SK-N-SH (cell line): ENCODE data around the gene BCL2L13. TPM values are rescaled to one million over a fixed set of nuclear protein-coding genes. Genes with fewer than 3 reads are reported as not detected.
"Not testable (repeated sequence)": the region's sequence is repeated elsewhere in the genome, so short reads cannot be mapped to it uniquely, and the experiment has no call there.

ENCODE experiments used
- CTCF ChIA-PET: fragments of 300-600, 350-600 bp; formaldehyde crosslinking; extraction: SDS; loops from one replicate; lab custom pipeline; 2021; lab: Yijun Ruan, JAX
- POLR2A ChIA-PET: fragments of 350-600 bp; sonication (Branson Sonifier 250); formaldehyde crosslinking; extraction: SDS; loops from one replicate; lab custom pipeline; 2020; ENCODE audit warnings: antibody characterized with exemption, inconsistent platforms; lab: Yijun Ruan, JAX
- DNase-seq: peaks from one replicate; pipeline ENCODE4 v3.0.0; 2012
- H2AFZ ChIP-seq: fragments of 200-600 bp; sonication (generic); 2 replicates; pipeline ENCODE4 v1.8.1; 2016; ENCODE audit warnings: antibody characterized with exemption, mild to moderate bottlenecking, low read depth
- H3F3A ChIP-seq: fragments of 200-600 bp; sonication (generic); replicated peaks from 2 replicates; pipeline ENCODE3; 2016; ENCODE audit warnings: antibody characterized with exemption, mild to moderate bottlenecking; ENCODE audit not compliant: insufficient read depth
- H3K27ac ChIP-seq, 2 experiments: fragments of 200-500 bp in 1 of 2; fragments of 200-600 bp in 1 of 2; sonication (Bioruptor generic) in 1 of 2; sonication (generic), shearing (Covaris generic) in 1 of 2; 2 replicates each; pipeline versions ENCODE4 v1.5.1 to v1.6.1; 2014 to 2016; ENCODE audit warnings: low read depth in 2 of 2, inconsistent platforms in 1 of 2, low read length in 1 of 2, mild to moderate bottlenecking in 1 of 2, mixed read lengths in 1 of 2
- H3K27me3 ChIP-seq: fragments of 200-600 bp; sonication (generic), shearing (Covaris generic); 2 replicates; pipeline ENCODE4 v1.6.1; 2016; ENCODE audit warnings: mixed run types; ENCODE audit not compliant: insufficient read depth
- H3K36me3 ChIP-seq, 2 experiments: fragments of 200-500 bp in 1 of 2; fragments of 200-600 bp in 1 of 2; sonication (Bioruptor generic) in 1 of 2; sonication (generic) in 1 of 2; replicated peaks in 1 of 2; 2 replicates each; pipeline versions ENCODE3 to v1.5.1; 2014 to 2016; ENCODE audit warnings: low read length in 1 of 2, mild to moderate bottlenecking in 1 of 2; ENCODE audit not compliant: insufficient read depth in 2 of 2, control insufficient read depth in 1 of 2
- H3K4me1 ChIP-seq, 2 experiments: fragments of 200-500 bp in 1 of 2; fragments of 200-600 bp in 1 of 2; sonication (Bioruptor generic) in 1 of 2; sonication (generic), shearing (Covaris generic) in 1 of 2; 2 replicates each; pipeline versions ENCODE4 v1.5.1 to v1.6.1; 2014 to 2016; ENCODE audit warnings: low read depth in 1 of 2, low read length in 1 of 2, mixed run types in 1 of 2; ENCODE audit not compliant: insufficient read depth in 2 of 2, control insufficient read depth in 1 of 2
- H3K4me2 ChIP-seq: fragments of 200-600 bp; sonication (generic), shearing (Covaris generic); 2 replicates; pipeline ENCODE4 v1.6.1; 2017; ENCODE audit warnings: mixed run types
- H3K4me3 ChIP-seq, 2 experiments: fragments of 200-500 bp in 1 of 2; fragments of 200-600 bp in 1 of 2; sonication (Bioruptor generic) in 1 of 2; sonication (generic), shearing (Covaris generic) in 1 of 2; 2 replicates each; pipeline versions ENCODE4 v1.5.1 to v1.8.1; 2014 to 2016; ENCODE audit warnings: low read depth in 2 of 2, inconsistent platforms in 1 of 2, low read length in 1 of 2, mild to moderate bottlenecking in 1 of 2, mixed read lengths in 1 of 2, moderate library complexity in 1 of 2
- H3K79me2 ChIP-seq: fragments of 200-600 bp; sonication (generic); 2 replicates; pipeline ENCODE4 v1.8.1; 2017; ENCODE audit warnings: mild to moderate bottlenecking; ENCODE audit not compliant: insufficient read depth
- H3K9ac ChIP-seq: fragments of 200-600 bp; sonication (generic); 2 replicates; pipeline ENCODE4 v1.6.1; 2017; ENCODE audit warnings: mixed run types
- H3K9me2 ChIP-seq: fragments of 200-600 bp; sonication (generic); 2 replicates; pipeline ENCODE4 v1.6.1; 2017; ENCODE audit warnings: mixed run types
- H3K9me3 ChIP-seq: fragments of 200-600 bp; sonication (generic); 2 replicates; pipeline ENCODE4 v1.6.1; 2017; ENCODE audit warnings: mixed run types, mild to moderate bottlenecking, moderate library complexity
- H4K20me1 ChIP-seq: fragments of 200-600 bp; sonication (generic); 2 replicates; pipeline ENCODE4 v1.6.1; 2017; ENCODE audit warnings: mild to moderate bottlenecking, mixed run types; ENCODE audit not compliant: insufficient read depth
- CTCF ChIP-seq: fragments of 200-600 bp; sonication (generic); IDR thresholded peaks from 2 replicates; pipeline ENCODE4 v1.6.1; 2017; ENCODE audit warnings: antibody characterized with exemption, mild to moderate bottlenecking, moderate library complexity
- EP300 ChIP-seq, 2 experiments: IDR thresholded peaks; 2 replicates each; pipeline versions ENCODE4 v1.4.0 to v1.6.1; 2012; ENCODE audit warnings: borderline replicate concordance in 1 of 2, low read depth in 1 of 2, low read length in 1 of 2
- FOSL2 ChIP-seq: IDR thresholded peaks from 2 replicates; pipeline ENCODE4 v1.4.0; 2012; ENCODE audit warnings: low read depth, mild to moderate bottlenecking, moderate library complexity, borderline replicate concordance
- JUND ChIP-seq: IDR thresholded peaks from 2 replicates; pipeline ENCODE4 v1.4.0; 2012
- MXI1 ChIP-seq: IDR thresholded peaks from 2 replicates; pipeline ENCODE4 v1.6.1; 2012; ENCODE audit warnings: mild to moderate bottlenecking, low read depth, low read length, improper control_type of control experiment
- TAF1 ChIP-seq: IDR thresholded peaks from 2 replicates; pipeline ENCODE4 v1.6.1; 2012; ENCODE audit warnings: low read depth, mild to moderate bottlenecking, low read length, moderate library complexity, borderline replicate concordance
- USF2 ChIP-seq: fragments of 150-350 bp; IDR thresholded peaks from 2 replicates; pipeline ENCODE4 v1.6.1; 2017; ENCODE audit warnings: antibody characterized with exemption, low read length, low read depth, borderline replicate concordance
- WGBS: methylation state at CpG from one replicate; pipeline ENCODE4 v1.1.6; 2017; ENCODE audit warnings: low lambda C conversion rate; 5-methylcytosine and 5-hydroxymethylcytosine counted together
- polyA plus RNA-seq, 3 experiments: library from polyadenylated mRNA; depleted of rRNA; stranded (reverse); fragments of >200 nt; gene quantifications; 2 replicates each; pipeline ENCODE4 v1.2.3, GENCODE V29; 2012

BCL2L13 gene
- polyA plus RNA-seq, 1 of the 3 experiments (the other 2 are of a cell fraction), result 37.1 TPM

GRCh38 chr22:17633998-17634323 is 4.6 kb upstream of the BCL2L13 start (continued):
- TF ChIP-seq CTCF (no peak), JUND (no peak), EP300 (IDR thresholded peaks at IDR 0.05; ENCODE audit: borderline replicate concordance in 1 of 2, low read depth in 1 of 2, low read length in 1 of 2) (no peak), TAF1 (no peak), USF2 (no peak)

- Histone ChIP-seq H2AFZ (no peak overlapping the region), H3K4me3 (no peak overlapping the region), H3K4me1 (peaks cover under 1 to 20% of the 10 kb centered on the region in 2 experiments; a peak in 2 of 4 replicates), H4K20me1 (no peaks in the 10 kb centered on the region), H3K9me2 (no peaks in the 10 kb centered on the region), H3K27me3 (no peaks in the 10 kb centered on the region), H3F3A (peaks cover 62% of the 10 kb centered on the region), H3K27ac (peak overlapping the region in 1 of 2 experiments; percentile 87; a peak in 2 of 4 replicates), H3K79me2 (peaks cover 21% of the 10 kb centered on the region), H3K4me2 (no peak overlapping the region), H3K36me3 (no peaks in the 10 kb centered on the region), H3K9me3 (no peaks in the 10 kb centered on the region), H3K9ac (no peak overlapping the region)
- TF ChIP-seq MXI1, result no peak
- peak; percentile 44; the same call in 1 of the 2 replicates for TF ChIP-seq FOSL2
- CTCF ChIA-PET, result no interaction called here
- no peak for DNase-seq
- WGBS, result 83% methylated on average over 3 of the region's 3 CpGs
- POLR2A ChIA-PET, result no interaction called here
Observed at GRCh38 chr22:17634696-17635095, 3.9 kb upstream of the BCL2L13 start.

- peaks cover 7 to 22% of the 10 kb centered on the region in 2 experiments; a peak in 2 of 4 replicates for H3K4me1 ChIP-seq
- POLR2A ChIA-PET, result interaction anchor here (0.7 kb wide), 1 partner anchor 341 kb away, joined by 6 read pairs; no protein-coding TSS in a partner anchor
- CTCF ChIA-PET, result not testable (repeated sequence)
Observed at GRCh38 chr22:17636850-17637249, 1.7 kb upstream of the BCL2L13 start.

More at GRCh38 chr22:17636850-17637249, 1.7 kb upstream of the BCL2L13 start:
- Histone ChIP-seq H3K79me2 (peaks cover 31% of the 10 kb centered on the region), H3F3A (peaks cover 63% of the 10 kb centered on the region)
- not testable (repeated sequence) for H4K20me1 ChIP-seq, H3K9me3 ChIP-seq, DNase-seq, H3K36me3 ChIP-seq, H3K9me2 ChIP-seq, H3K9ac ChIP-seq, H3K27me3 ChIP-seq, H3K4me3 ChIP-seq, H3K4me2 ChIP-seq, H3K27ac ChIP-seq, H2AFZ ChIP-seq
- 97% methylated on average over 10 of the region's 10 CpGs for WGBS
